Activated naive CD4-positive, alpha-beta T cell treated with anti-CD3 and anti-CD28 coated beads, Interleukin-2, amount 50 U/mL, for 72 hours (primary cell): ENCODE data around the gene BRSK2. TPM values are rescaled to one million over a fixed set of nuclear protein-coding genes. Genes with fewer than 3 reads are reported as not detected.
"Not testable (repeated sequence)": the region's sequence is repeated elsewhere in the genome, so short reads cannot be mapped to it uniquely, and the experiment has no call there.

Source experiments
- ATAC-seq, 2 donors: fragments of 150-1000 bp; cut with Tn5 transposase; 2 replicates each; pipeline ENCODE4 v1.10.0; 2021; ENCODE audit warnings: mild to moderate bottlenecking in 2 of 2, moderate library complexity in 2 of 2
- DNase-seq, 2 donors: peaks; one replicate each; pipeline ENCODE4 v3.0.0; 2021 to 2022; ENCODE audit warnings: low spot score in 2 of 2
- H3K27ac Mint-ChIP-seq, 2 donors: one replicate each; pipeline ENCODE4 v1.8.0; 2022; ENCODE audit warnings: mild to moderate bottlenecking in 2 of 2, mixed read lengths in 2 of 2
- H3K36me3 Mint-ChIP-seq, 2 donors: one replicate each; pipeline ENCODE4 v1.8.0; 2022; ENCODE audit warnings: mixed read lengths in 2 of 2
- H3K9me3 Mint-ChIP-seq, 2 donors: one replicate each; pipeline ENCODE4 v1.8.0; 2022; ENCODE audit warnings: mixed read lengths in 2 of 2
- total RNA-seq, 2 donors: library from RNA; stranded (reverse); gene quantifications; one replicate each; pipeline ENCODE4 v1.2.3, GENCODE V29; 2022

The BRSK2 gene
- total RNA-seq, 2 donors from 2014 or later = 0.45 to 1.3 TPM

GRCh38 chr11:1409108-1409851 is 19.5 kb downstream of the BRSK2 start:
- ATAC-seq = no peak
- Mint-ChIP-seq H3K27ac (no peak overlapping the region), H3K9me3 (no peaks in the 10 kb centered on the region), H3K36me3 (no peaks in the 10 kb centered on the region)
- no peak for DNase-seq

GRCh38 chr11:1409852-1410125 is 20.1 kb downstream of the BRSK2 start:
- not testable (repeated sequence) for ATAC-seq, H3K36me3 Mint-ChIP-seq, H3K9me3 Mint-ChIP-seq, H3K27ac Mint-ChIP-seq, DNase-seq

GRCh38 chr11:1410366-1411291 is 20.9 kb downstream of the BRSK2 start:
- no peak for ATAC-seq
- no peaks in the 10 kb centered on the region for H3K36me3 Mint-ChIP-seq
- DNase-seq = no peak
- H3K27ac Mint-ChIP-seq = no peak overlapping the region
- H3K9me3 Mint-ChIP-seq = no peaks in the 10 kb centered on the region

GRCh38 chr11:1411301-1411700 is 21.6 kb downstream of the BRSK2 start:
- DNase-seq (no peak), ATAC-seq (no peak)
- H3K9me3 Mint-ChIP-seq = no peaks in the 10 kb centered on the region
- no peak overlapping the region for H3K27ac Mint-ChIP-seq
- no peaks in the 10 kb centered on the region for H3K36me3 Mint-ChIP-seq

GRCh38 chr11:1411739-1412138 is 22.0 kb downstream of the BRSK2 start:
- H3K36me3 Mint-ChIP-seq, ATAC-seq, H3K27ac Mint-ChIP-seq: not testable (repeated sequence)

GRCh38 chr11:1412377-1413095 is 22.8 kb downstream of the BRSK2 start:
- ATAC-seq = no peak

More at GRCh38 chr11:1411739-1412138, 22.0 kb downstream of the BRSK2 start:
- H3K9me3 Mint-ChIP-seq, DNase-seq: not testable (repeated sequence)

GRCh38 chr11:1414650-1415049 is 24.9 kb downstream of the BRSK2 start:
- H3K27ac Mint-ChIP-seq = no peak overlapping the region
- H3K9me3 Mint-ChIP-seq = peaks cover 7 to 10% of the 10 kb centered on the region in 2 donors
- ATAC-seq (no peak), DNase-seq (no peak)
- peaks cover 21 to 23% of the 10 kb centered on the region in 2 donors for H3K36me3 Mint-ChIP-seq

More at GRCh38 chr11:1412377-1413095, 22.8 kb downstream of the BRSK2 start:
- Mint-ChIP-seq H3K27ac (no peak overlapping the region), H3K9me3 (peaks cover 3% of the 10 kb centered on the region in 2 donors), H3K36me3 (peaks cover 8 to 10% of the 10 kb centered on the region in 2 donors)
- DNase-seq = no peak

GRCh38 chr11:1415631-1416030 is 25.9 kb downstream of the BRSK2 start:
- Mint-ChIP-seq H3K27ac (no peak overlapping the region), H3K9me3 (peaks cover 7 to 10% of the 10 kb centered on the region in 2 donors), H3K36me3 (peaks cover 23 to 25% of the 10 kb centered on the region in 2 donors)
- ATAC-seq (no peak), DNase-seq (no peak)

- H3K36me3 Mint-ChIP-seq = peaks cover 23 to 25% of the 10 kb centered on the region in 2 donors
- ATAC-seq, DNase-seq, H3K9me3 Mint-ChIP-seq, H3K27ac Mint-ChIP-seq: not testable (repeated sequence)
Measured at GRCh38 chr11:1418192-1418795, 28.6 kb downstream of the BRSK2 start.

- peaks cover 23 to 25% of the 10 kb centered on the region in 2 donors for H3K36me3 Mint-ChIP-seq
- no peak overlapping the region for H3K27ac Mint-ChIP-seq
- peaks cover 7 to 10% of the 10 kb centered on the region in 2 donors for H3K9me3 Mint-ChIP-seq
- DNase-seq (no peak), ATAC-seq (no peak)
Measured at GRCh38 chr11:1419811-1420210, 30.1 kb downstream of the BRSK2 start.

- ATAC-seq (no peak), DNase-seq (no peak)
- Mint-ChIP-seq H3K9me3 (peaks cover 7 to 10% of the 10 kb centered on the region in 2 donors), H3K27ac (no peak overlapping the region), H3K36me3 (peaks cover 23 to 25% of the 10 kb centered on the region in 2 donors)
Measured at GRCh38 chr11:1421291-1421690, 31.6 kb downstream of the BRSK2 start.

GRCh38 chr11:1422481-1422880 is 32.7 kb downstream of the BRSK2 start:
- Mint-ChIP-seq H3K36me3 (peaks cover 13 to 17% of the 10 kb centered on the region in 2 donors), H3K27ac (no peak overlapping the region), H3K9me3 (peaks cover 3 to 7% of the 10 kb centered on the region in 2 donors)
- DNase-seq (no peak), ATAC-seq (no peak)

GRCh38 chr11:1422981-1423380 is 33.2 kb downstream of the BRSK2 start:
- peaks cover 3 to 7% of the 10 kb centered on the region in 2 donors for H3K9me3 Mint-ChIP-seq
- peaks cover 13 to 17% of the 10 kb centered on the region in 2 donors for H3K36me3 Mint-ChIP-seq
- DNase-seq (no peak), ATAC-seq (no peak)
- no peak overlapping the region for H3K27ac Mint-ChIP-seq

- not testable (repeated sequence) for H3K9me3 Mint-ChIP-seq, DNase-seq, H3K27ac Mint-ChIP-seq, ATAC-seq
- peaks cover 12 to 16% of the 10 kb centered on the region in 2 donors for H3K36me3 Mint-ChIP-seq
Measured at GRCh38 chr11:1423406-1423805, 33.7 kb downstream of the BRSK2 start.

GRCh38 chr11:1425006-1425405 is 35.3 kb downstream of the BRSK2 start:
- no peak overlapping the region for H3K27ac Mint-ChIP-seq
- ATAC-seq (no peak), DNase-seq (no peak)
- H3K36me3 Mint-ChIP-seq = peaks cover 0 to under 1% of the 10 kb centered on the region in 2 donors
- peaks cover 0 to 6% of the 10 kb centered on the region in 2 donors for H3K9me3 Mint-ChIP-seq

- H3K36me3 Mint-ChIP-seq = no peaks in the 10 kb centered on the region
- DNase-seq = no peak
- ATAC-seq = no peak
- no peak overlapping the region for H3K27ac Mint-ChIP-seq
- H3K9me3 Mint-ChIP-seq = peaks cover 0 to 6% of the 10 kb centered on the region in 2 donors
Measured at GRCh38 chr11:1425439-1425838, 35.7 kb downstream of the BRSK2 start.
